Central memory CD4-positive, alpha-beta T cell (primary cell): ENCODE data around the gene CERS4.
"Not testable (repeated sequence)": the region's sequence is repeated elsewhere in the genome, so short reads cannot be mapped to it uniquely, and the experiment has no call there.

ENCODE experiments used
- DNase-seq: peaks from one replicate; pipeline ENCODE4 v3.0.0; 2022
- total RNA-seq, 3 experiments: gene quantifications; one replicate each; lab custom pipeline; 2026; lab: John Stamatoyannopoulos, UW

Gene CERS4, protein sequence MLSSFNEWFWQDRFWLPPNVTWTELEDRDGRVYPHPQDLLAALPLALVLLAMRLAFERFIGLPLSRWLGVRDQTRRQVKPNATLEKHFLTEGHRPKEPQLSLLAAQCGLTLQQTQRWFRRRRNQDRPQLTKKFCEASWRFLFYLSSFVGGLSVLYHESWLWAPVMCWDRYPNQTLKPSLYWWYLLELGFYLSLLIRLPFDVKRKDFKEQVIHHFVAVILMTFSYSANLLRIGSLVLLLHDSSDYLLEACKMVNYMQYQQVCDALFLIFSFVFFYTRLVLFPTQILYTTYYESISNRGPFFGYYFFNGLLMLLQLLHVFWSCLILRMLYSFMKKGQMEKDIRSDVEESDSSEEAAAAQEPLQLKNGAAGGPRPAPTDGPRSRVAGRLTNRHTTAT
- 14.1 to 23.5 (median 20.0) reads per million in 3 experiments for total RNA-seq

GRCh38 chr19:8208922-8209461, at the start of gene CERS4:
CERS4 (plus strand) TSS chr19:8209370; CDS start chr19:8251077, 41,707 bp downstream.
- no peak for DNase-seq

- no peak for DNase-seq
These were observed 48.0 kb upstream of the CERS4 start for GRCh38 chr19:8161135-8161646.

DNA sequence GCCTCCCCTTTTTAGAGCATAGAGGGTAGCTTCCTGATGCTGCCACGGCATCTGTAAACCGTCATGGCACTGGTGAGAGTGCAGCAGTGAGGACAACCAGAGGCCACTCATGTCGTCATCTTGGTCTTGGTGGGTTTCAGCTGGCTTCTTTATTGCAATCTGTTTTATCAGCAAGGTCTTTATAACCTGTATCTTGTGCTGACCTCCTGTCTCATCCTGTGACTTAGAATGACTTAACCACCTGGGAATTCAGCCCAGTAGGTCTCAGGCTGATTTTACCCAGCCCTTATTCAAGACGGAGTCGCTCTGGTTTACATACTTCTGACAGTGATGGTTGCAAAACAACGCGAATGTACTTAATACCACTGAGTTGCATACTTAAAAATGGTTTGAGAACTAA, 45.4 kb upstream of the CERS4 start:
- no peak for DNase-seq

DNA sequence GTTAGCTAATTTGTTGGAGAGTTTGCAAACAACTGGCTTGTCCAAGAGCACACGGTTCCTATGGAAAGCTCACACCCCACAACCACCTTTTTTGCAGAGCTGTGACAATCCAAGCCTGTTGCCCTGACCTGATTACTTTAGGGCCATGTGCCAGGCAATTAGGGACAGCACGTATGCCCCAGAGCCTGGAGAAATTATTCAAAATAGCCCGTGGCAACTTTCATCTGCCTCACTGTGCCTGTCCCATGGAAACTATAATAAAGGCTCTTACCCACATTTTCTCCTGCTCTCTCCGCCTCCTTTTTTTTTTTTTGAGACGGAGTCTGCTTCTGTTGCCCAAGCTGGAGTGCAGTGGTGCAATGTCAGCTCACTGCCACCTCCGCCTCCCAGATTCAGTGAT, 41.2 kb upstream of the CERS4 start:
- no peak for DNase-seq

DNA sequence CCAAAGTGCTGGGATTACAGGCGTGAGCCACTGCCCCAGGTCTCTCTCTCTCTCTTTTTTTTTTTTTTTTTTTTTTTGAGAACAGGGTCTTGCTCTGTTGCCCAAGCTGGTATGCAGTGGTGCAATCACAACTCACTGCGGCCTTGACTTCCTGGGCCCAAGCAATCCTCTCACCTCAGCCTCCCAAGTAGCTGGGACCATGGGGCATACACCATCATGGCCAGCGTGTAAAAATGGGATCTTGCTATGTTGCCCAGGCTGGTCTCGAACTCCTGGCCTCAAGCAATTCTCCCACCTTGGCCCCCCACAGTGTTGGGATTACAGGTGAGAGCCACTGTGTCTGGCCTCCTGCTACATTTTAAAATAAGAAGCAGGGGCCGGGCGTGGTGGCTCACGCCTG, 40.6 kb upstream of the CERS4 start:
- DNase-seq, result no peak

- DNase-seq, result no peak
These were observed 34.5 kb upstream of the CERS4 start for GRCh38 chr19:8174706-8175105.

DNA sequence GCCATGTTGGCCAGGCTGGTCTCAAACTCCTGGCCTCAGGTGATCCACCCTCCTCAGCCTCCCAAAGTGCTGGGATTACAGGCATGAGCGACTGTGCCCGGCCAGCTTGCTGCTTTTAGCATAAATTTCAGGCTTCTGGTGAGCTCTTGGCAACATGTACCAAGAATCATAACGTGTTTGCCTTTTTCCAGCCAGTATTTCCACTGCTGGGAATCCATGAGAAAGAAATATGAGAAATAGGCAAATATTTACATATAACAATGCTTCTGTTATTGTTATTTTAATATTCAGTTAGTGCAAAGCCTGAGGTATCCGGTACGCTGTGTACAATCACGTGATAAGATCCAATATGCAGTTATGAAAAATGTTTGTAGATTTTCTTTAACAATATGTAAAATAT, 29.2 kb upstream of the CERS4 start:
- no peak for DNase-seq

DNA sequence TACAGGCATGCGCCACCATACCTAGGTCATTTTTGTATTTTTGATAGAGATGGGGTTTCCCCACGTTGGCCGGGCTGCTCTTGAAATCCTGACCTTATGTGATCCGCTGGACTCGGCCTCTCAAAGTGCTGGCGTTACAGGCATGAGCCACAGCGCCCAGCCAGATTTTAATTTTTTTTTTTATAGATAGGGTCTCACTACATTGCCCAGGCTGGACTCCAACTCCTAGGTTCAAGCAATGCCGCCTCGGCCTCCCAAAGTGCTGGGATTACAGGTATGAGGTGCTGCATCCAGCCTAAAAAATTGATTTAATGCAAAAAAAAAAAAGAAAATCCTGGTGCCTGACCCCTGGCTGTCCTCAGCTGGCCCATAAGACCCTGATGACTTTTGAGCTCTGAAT, 24.9 kb upstream of the CERS4 start:
- no peak for DNase-seq

GRCh38 chr19:8185343-8186068, 23.7 kb upstream of the CERS4 start:
- DNase-seq, result no peak

- no peak for DNase-seq
These were observed 16.8 kb upstream of the CERS4 start for GRCh38 chr19:8192221-8192820.

GRCh38 chr19:8194528-8195267, 14.5 kb upstream of the CERS4 start:
- DNase-seq, result peak; percentile 48

- no peak for DNase-seq
These were observed 12.8 kb upstream of the CERS4 start for GRCh38 chr19:8196271-8196927.

GRCh38 chr19:8203288-8204120, 5.7 kb upstream of the CERS4 start:
- DNase-seq, result not testable (repeated sequence)

DNA sequence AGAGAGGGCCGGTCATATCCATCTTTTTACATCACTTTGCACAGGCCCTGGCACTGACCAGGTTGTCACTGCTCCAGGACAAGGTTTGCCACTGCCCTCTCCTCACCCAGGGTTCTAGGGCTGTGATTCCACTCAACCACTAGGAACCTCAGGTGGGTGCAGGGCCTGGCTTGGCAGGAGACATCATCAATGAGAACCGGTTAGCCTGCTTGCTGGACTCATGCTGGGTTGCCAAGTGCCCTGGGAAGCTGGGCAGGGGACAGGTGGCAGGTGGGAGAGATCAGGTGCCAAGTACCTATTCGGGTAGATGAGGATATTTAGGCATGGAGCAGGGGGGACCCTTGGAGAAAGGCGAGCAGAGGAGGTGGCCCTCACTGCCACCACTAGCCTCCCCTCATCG, 4.2 kb upstream of the CERS4 start:
- DNase-seq, result no peak

DNA sequence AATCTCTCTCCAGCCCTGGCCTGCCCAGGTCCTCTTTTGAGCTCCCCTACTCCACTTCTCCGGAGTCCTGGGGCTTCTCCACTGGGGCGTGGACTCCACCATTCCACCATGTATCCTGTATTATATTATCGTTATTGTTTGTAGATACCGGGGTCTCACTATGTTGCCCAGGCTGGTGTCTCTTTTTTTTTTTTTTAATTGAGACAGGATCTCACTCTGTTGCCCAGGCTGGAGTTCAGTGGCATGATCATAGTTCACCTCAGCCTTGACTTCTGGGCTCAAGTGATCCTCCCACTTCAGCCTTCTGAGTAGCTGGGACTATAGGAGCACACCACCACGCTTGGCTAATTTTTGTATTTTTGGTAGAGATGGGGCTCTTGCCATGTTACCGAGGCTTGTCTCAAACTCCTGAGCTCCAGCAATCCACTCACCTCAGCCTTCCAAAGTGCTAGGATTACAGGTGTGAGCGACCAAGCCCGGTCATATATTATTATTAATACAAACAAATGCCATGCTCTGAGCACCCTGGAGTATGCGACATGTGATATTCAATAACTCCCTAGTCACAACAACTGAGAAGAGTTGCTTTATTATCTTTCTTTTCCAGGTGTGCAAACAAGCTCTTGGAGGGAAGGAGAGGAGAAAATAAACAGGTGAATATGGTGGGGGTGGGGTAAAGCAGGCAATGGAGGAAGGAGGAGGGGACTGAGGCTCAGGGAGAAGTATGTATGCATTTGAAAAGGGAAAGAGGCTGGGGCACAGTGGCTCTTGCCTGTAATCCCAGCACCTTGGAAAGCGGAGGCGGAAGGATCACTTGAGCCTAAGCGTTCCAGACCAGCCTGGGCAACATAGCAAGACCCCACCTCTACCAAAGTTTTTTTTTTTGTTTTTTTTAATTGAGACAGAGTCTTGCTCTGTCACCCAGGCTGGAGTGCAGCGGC, 2.8 kb upstream of the CERS4 start:
- no peak for DNase-seq

DNA sequence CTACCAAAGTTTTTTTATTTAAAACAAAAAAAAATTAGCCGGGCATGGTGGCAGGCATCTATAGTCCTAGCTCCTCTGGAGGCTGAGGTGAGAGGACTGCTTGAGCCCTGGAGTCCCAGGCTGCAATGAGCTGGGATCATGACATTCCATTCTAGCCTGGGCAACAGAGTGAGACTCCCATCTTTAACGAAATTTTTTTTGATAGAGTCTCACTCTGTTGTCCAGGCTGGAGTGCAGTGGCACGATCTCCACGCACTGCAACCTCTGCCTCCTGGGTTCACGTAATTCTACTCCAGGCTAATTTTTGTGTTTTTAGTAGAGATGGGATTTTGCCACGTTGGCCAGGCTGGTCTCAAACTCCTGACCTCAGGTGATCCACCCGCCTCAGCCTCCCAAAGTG, 1.8 kb upstream of the CERS4 start:
- not testable (repeated sequence) for DNase-seq

DNA sequence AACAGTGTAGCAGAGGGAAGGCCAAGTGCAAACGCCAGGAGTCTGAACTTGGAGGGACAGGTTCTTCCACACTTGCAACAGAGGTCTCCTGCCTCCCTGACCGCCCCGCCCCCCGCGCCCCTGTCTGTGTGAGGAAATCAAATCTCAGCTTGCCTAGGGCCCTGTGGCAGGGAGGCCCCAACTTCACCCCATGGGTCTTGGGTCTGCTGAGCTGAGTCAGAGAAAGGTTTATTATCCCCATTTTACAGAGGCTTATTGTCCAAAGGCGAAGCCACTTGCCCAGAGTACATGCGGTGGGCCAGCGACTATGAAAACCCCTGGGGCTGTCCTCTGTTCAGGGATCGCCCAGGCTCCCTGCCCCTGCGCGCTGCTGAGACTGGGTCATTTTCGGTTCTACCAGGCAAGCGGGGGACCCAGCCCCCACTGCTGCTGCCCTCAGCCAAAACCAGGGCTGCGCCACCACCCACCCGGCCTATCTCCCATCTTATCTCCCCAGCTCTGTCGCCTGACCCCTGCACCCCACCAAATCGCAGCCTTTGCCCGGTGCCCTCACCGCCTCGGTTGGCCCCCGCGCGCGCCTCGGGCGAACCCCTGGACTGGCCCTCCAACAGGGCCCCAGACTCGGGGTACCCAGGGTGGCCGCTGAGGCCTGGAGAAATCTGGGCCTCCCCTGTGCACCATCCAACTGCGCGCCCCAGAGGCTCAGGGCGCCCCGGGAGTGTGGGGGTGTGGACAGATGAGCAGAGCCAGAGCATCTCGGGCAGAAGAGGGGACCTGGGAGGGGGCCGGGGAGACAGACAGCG, 850 bp upstream of the CERS4 start:
- no peak for DNase-seq

- peak; percentile 82 for DNase-seq
These were observed 550 bp downstream of the CERS4 start for GRCh38 chr19:8209462-8210378.
